Stimulated activated CD8-positive, alpha-beta memory T cell treated with anti-CD3 and anti-CD28 coated beads, Interleukin-4, amount 100 ng/mL, for 4 hours (primary cell): ENCODE measurements around the gene SLC15A3.

ENCODE experiments used
- DNase-seq, 2 donors: peaks; one replicate each; pipeline ENCODE4 v3.0.0-alpha.2; 2020; ENCODE audit warnings: low read depth in 2 of 2, low spot score in 1 of 2

The SLC15A3 gene

GRCh38 chr11:60951904-60952741, at the start of gene SLC15A3:
Gene SLC15A3, minus strand, starts transcription at chr11:60952176. Its CDS starts 625 bp downstream, at chr11:60951551.
- DNase-seq = no peak

- DNase-seq = no peak
Measured at GRCh38 chr11:61000426-61000825, 48.5 kb upstream of the SLC15A3 start.

- no peak for DNase-seq
Measured at GRCh38 chr11:60996381-60997138, 44.6 kb upstream of the SLC15A3 start.

- DNase-seq = no peak
Measured at GRCh38 chr11:60995798-60996197, 43.8 kb upstream of the SLC15A3 start.

- DNase-seq = no peak
Measured at GRCh38 chr11:60994541-60995080, 42.6 kb upstream of the SLC15A3 start.

- DNase-seq = no peak
Measured at GRCh38 chr11:60993615-60994014, 41.6 kb upstream of the SLC15A3 start.

- DNase-seq = no peak
Measured at GRCh38 chr11:60992842-60993409, 41.0 kb upstream of the SLC15A3 start.

GRCh38 chr11:60991457-60991856, 39.5 kb upstream of the SLC15A3 start:
- DNase-seq = no peak

- DNase-seq = no peak
Measured at GRCh38 chr11:60989093-60989650, 37.2 kb upstream of the SLC15A3 start.

- no peak for DNase-seq
Measured at GRCh38 chr11:60988658-60989057, 36.7 kb upstream of the SLC15A3 start.

- DNase-seq = no peak
Measured at GRCh38 chr11:60987577-60988277, 35.8 kb upstream of the SLC15A3 start.

- DNase-seq = peak; percentile 73 to 86
Measured at GRCh38 chr11:60985991-60986915, 34.3 kb upstream of the SLC15A3 start.

GRCh38 chr11:60985501-60985900, 33.5 kb upstream of the SLC15A3 start:
- DNase-seq = no peak

GRCh38 chr11:60984636-60985035, 32.7 kb upstream of the SLC15A3 start:
- DNase-seq = no peak

- DNase-seq = no peak
Measured at GRCh38 chr11:60984149-60984548, 32.2 kb upstream of the SLC15A3 start.

GRCh38 chr11:60982184-60982583, 30.2 kb upstream of the SLC15A3 start:
- DNase-seq = no peak

GRCh38 chr11:60981515-60981914, 29.5 kb upstream of the SLC15A3 start:
- DNase-seq = no peak

- peak in 1 of 2 donors; percentile 46 for DNase-seq
Measured at GRCh38 chr11:60978546-60979380, 26.8 kb upstream of the SLC15A3 start.

GRCh38 chr11:60977836-60978235, 25.9 kb upstream of the SLC15A3 start:
- no peak for DNase-seq
